Left ventricle myocardium superior (tissue), 1 donor: ENCODE data around the gene SLC1A3. TPM values are rescaled to one million over a fixed set of nuclear protein-coding genes. Genes with fewer than 3 reads are reported as not detected.

Source experiments
- ATAC-seq: fragments of 200-7000 bp; cut with Tn5 transposase; one replicate; pipeline ENCODE4 v1.9.1; 2020; ENCODE audit warnings: mild to moderate bottlenecking, moderate library complexity
- DNase-seq: peaks from one replicate; pipeline ENCODE4 v3.0.0-alpha.2; 2020
- intact Hi-C: fragments of 100-400 bp; cut with micrococcal nuclease; formaldehyde crosslinking; loops from one replicate; pipeline ENCODE4 v1.11.0; 2022
- total RNA-seq: library from RNA; stranded (reverse); fragmentation: NEBNext Ultra II Directional; extraction: Animal tissue kit (Norgen Biotek cat#: 25700); gene quantifications from one replicate; pipeline ENCODE4 v1.2.1, GENCODE V29; 2021
- donor health status: DM: no; HTN: yes; CAD: no; lungs with severe emphysema.

The SLC1A3 gene
- total RNA-seq, 1 donor from 2014 or later: 105 TPM

GRCh38 chr5:36669015-36669651 is 62.7 kb downstream of the SLC1A3 start:
- ATAC-seq: peak; percentile 76
- no peak for DNase-seq
- intact Hi-C loops: no loop called here

GRCh38 chr5:36670548-36670947 is 64.1 kb downstream of the SLC1A3 start:
- ATAC-seq: no peak
- intact Hi-C loops: no loop called here
- DNase-seq: no peak

GRCh38 chr5:36675282-36675681 is 68.9 kb downstream of the SLC1A3 start:
- ATAC-seq (no peak), DNase-seq (no peak)
- intact Hi-C loops: no loop called here

- DNase-seq: no peak
- ATAC-seq: no peak
- intact Hi-C loops: no loop called here
Measured at GRCh38 chr5:36679221-36679989, 73.0 kb downstream of the SLC1A3 start.

GRCh38 chr5:36680066-36680465 is 73.7 kb downstream of the SLC1A3 start:
- peak; percentile 78 for DNase-seq
- intact Hi-C loops: no loop called here
- ATAC-seq: peak; percentile 81

GRCh38 chr5:36681711-36682110 is 75.3 kb downstream of the SLC1A3 start:
- ATAC-seq (no peak), DNase-seq (no peak)
- intact Hi-C loops: no loop called here

- intact Hi-C loops: no loop called here
- ATAC-seq (no peak), DNase-seq (no peak)
Measured at GRCh38 chr5:36682499-36682898, 76.1 kb downstream of the SLC1A3 start.

- peak; percentile 55 for ATAC-seq
- DNase-seq: peak; percentile 67
- intact Hi-C loops: no loop called here
Measured at GRCh38 chr5:36683821-36684434, 77.5 kb downstream of the SLC1A3 start.

GRCh38 chr5:36685631-36686288 is 79.4 kb downstream of the SLC1A3 start:
- DNase-seq (no peak), ATAC-seq (no peak)
- intact Hi-C loops: no loop called here

- intact Hi-C loops: no loop called here
- ATAC-seq: no peak
Measured at GRCh38 chr5:36686881-36687280, 80.5 kb downstream of the SLC1A3 start.

GRCh38 chr5:36688722-36689121 is 82.3 kb downstream of the SLC1A3 start:
- DNase-seq (no peak), ATAC-seq (no peak)
- intact Hi-C loops: no loop called here

More at GRCh38 chr5:36686881-36687280, 80.5 kb downstream of the SLC1A3 start:
- DNase-seq: no peak

GRCh38 chr5:36689225-36689624 is 82.8 kb downstream of the SLC1A3 start:
- DNase-seq (no peak), ATAC-seq (no peak)
- intact Hi-C loops: no loop called here

GRCh38 chr5:36690041-36690961 is 83.9 kb downstream of the SLC1A3 start:
- ATAC-seq: peak; percentile 72
- peak; percentile 88 for DNase-seq
- intact Hi-C loops: loop anchor here (10.0 kb wide), 1 partner anchor 86 kb away; the partner anchor contains the start of gene SLC1A3

GRCh38 chr5:36691226-36691625 is 84.8 kb downstream of the SLC1A3 start:
- ATAC-seq: no peak
- DNase-seq: no peak
- intact Hi-C loops: loop anchor here (10.0 kb wide), 1 partner anchor 86 kb away; the partner anchor contains the start of gene SLC1A3

GRCh38 chr5:36691696-36692371 is 85.4 kb downstream of the SLC1A3 start:
- intact Hi-C loops: loop anchor here (2.0 to 10.0 kb wide), 2 partner anchors 87 to 275 kb away; partner anchors contain the start of gene SLC1A3
- DNase-seq: peak; percentile 39

GRCh38 chr5:36692791-36693763 is 86.7 kb downstream of the SLC1A3 start:
- ATAC-seq (peak; percentile 82), DNase-seq (peak; percentile 89)
- intact Hi-C loops: loop anchor here (2.0 to 10.0 kb wide), 2 partner anchors 88 to 276 kb away; partner anchors contain the start of gene SLC1A3

More at GRCh38 chr5:36691696-36692371, 85.4 kb downstream of the SLC1A3 start:
- ATAC-seq: peak; percentile 41

GRCh38 chr5:36694351-36694750 is 87.9 kb downstream of the SLC1A3 start:
- intact Hi-C loops: loop anchor here (10.0 kb wide), 1 partner anchor 90 kb away; the partner anchor contains the start of gene SLC1A3
- ATAC-seq (no peak), DNase-seq (no peak)
